SK-N-SH treated with all-trans-retinoic acid at 6 μM for 48 hours (cell line): Measurements from ENCODE around the gene ORAI3.

Source experiments
- ARNTL ChIP-seq: fragments of 450-650 bp; formaldehyde crosslinking; IDR thresholded peaks from 2 replicates; pipeline ENCODE4 v1.5.0; 2020; ENCODE audit warnings: low read depth, mild to moderate bottlenecking, moderate library complexity, borderline replicate concordance
- CSDC2 ChIP-seq: fragments of 250-450 bp; sonication (Bioruptor Pico); IDR thresholded peaks from 2 replicates; pipeline ENCODE4 v1.5.0; 2020; ENCODE audit warnings: mild to moderate bottlenecking, moderate library complexity
- CSRNP3 ChIP-seq: fragments of 250-450 bp; sonication (Bioruptor Pico); IDR thresholded peaks from 2 replicates; pipeline ENCODE4 v1.5.1; 2021; ENCODE audit warnings: mild to moderate bottlenecking, moderate library complexity
- POU6F1 ChIP-seq: fragments of 250-450 bp; sonication (Bioruptor Pico); IDR thresholded peaks from 2 replicates; pipeline ENCODE4 v1.8.0; 2021; ENCODE audit warnings: low read depth, mild to moderate bottlenecking, moderate library complexity, borderline replicate concordance
- RARB ChIP-seq: fragments of 250-450 bp; sonication (Bioruptor Pico); IDR thresholded peaks from 2 replicates; pipeline ENCODE4 v1.8.0; 2021; ENCODE audit warnings: mild to moderate bottlenecking, moderate library complexity
- TSHZ2 ChIP-seq: fragments of 250-450 bp; sonication (Bioruptor Pico); IDR thresholded peaks from 2 replicates; pipeline ENCODE4 v1.5.0; 2020; ENCODE audit warnings: mild to moderate bottlenecking, moderate library complexity
- ZFP3 ChIP-seq: fragments of 250-450 bp; sonication (Bioruptor Pico); IDR thresholded peaks from 2 replicates; pipeline ENCODE4 v1.5.0; 2020; ENCODE audit warnings: mild to moderate bottlenecking, moderate library complexity
- ZNF565 ChIP-seq: fragments of 450-650 bp; formaldehyde crosslinking; conservative IDR thresholded peaks from 2 replicates; pipeline ENCODE4 v1.5.0; 2020; ENCODE audit warnings: low read depth, mild to moderate bottlenecking, moderate library complexity
- ZNF8 ChIP-seq: fragments of 450-650 bp; formaldehyde crosslinking; IDR thresholded peaks from 2 replicates; pipeline ENCODE4 v1.5.0; 2020; ENCODE audit warnings: mild to moderate bottlenecking, moderate library complexity

GRCh38 chr16:30934827-30935557, 13.9 kb upstream of the ORAI3 start:
- TF ChIP-seq CSDC2 (CRISPR knock-in tag), result no peak
- no peak for TF ChIP-seq ZNF565 (CRISPR knock-in tag)
- TF ChIP-seq RARB, result no peak
- no peak for TF ChIP-seq CSRNP3 (CRISPR knock-in tag)
- no peak for TF ChIP-seq POU6F1 (CRISPR knock-in tag)
- no peak for TF ChIP-seq ZFP3 (CRISPR knock-in tag)
- no peak for TF ChIP-seq ZNF8 (CRISPR knock-in tag)
- no peak for TF ChIP-seq ARNTL (CRISPR knock-in tag)
- TF ChIP-seq TSHZ2 (CRISPR knock-in tag), result no peak
